Measurements from ENCODE around the gene TUBB2B. TPM values are rescaled to one million over a fixed set of nuclear protein-coding genes. Genes with fewer than 3 reads are reported as not detected.

TUBB2B gene
- total and polyA plus RNA-seq, 9 donors, result 0.67 to 3.6 (median 1.1) TPM

DNA sequence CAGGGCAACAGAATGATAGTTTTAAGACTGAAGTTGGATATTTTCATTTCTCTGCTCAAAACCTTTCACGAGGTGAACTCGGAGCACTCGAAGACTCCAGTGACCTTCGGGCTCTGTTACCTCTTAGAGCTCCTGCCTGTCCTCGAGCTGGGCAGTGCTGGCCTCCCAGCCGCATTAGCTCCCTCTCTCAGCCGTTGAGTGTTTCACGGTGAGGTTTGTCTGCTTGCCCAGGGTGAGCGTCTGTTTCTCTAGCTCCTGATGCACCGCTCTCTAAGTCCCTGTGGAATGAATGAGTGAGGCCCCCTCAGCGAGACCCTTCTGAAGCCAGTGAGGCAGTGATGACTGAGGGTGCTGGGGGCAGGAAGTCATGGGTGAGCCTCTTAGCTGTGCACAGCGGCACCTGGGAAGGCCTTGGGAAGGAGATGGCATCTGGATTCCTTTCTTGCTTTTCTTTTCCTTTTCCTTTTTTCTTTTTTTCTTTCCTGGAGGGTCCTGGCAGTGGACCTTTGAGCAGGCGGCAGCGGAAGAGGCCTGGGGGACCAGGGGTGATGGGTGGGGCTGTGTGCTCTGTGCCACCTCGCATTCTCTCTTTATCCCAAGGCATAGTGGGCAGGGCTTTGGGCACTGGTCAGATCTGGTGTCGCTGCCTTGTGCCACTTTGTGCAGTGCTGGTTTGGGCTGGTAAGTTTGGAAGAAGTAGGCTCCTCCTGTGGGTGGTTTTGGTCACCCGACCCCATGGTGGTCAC, 33.5 kb upstream of the TUBB2B start:
- peak in 1 of 5 donors; percentile 22 for DNase-seq
- no peak overlapping the region for H3K27ac ChIP-seq
- intact Hi-C loops (cut with DNase I), result no loop called here
- peak overlapping the region; percentile 58 for H3K4me3 ChIP-seq
- no peaks in the 10 kb centered on the region for H3K9me3 ChIP-seq
- H3K36me3 ChIP-seq, result no peaks in the 10 kb centered on the region
- peaks cover 14% of the 10 kb centered on the region for H3K4me1 ChIP-seq (ENCODE audit: insufficient read depth)
- no peak for TF ChIP-seq POLR2A (IDR thresholded peaks at IDR 0.05)
- no peak for TF ChIP-seq EP300 (IDR thresholded peaks at IDR 0.05)
- TF ChIP-seq, protein P1, sequence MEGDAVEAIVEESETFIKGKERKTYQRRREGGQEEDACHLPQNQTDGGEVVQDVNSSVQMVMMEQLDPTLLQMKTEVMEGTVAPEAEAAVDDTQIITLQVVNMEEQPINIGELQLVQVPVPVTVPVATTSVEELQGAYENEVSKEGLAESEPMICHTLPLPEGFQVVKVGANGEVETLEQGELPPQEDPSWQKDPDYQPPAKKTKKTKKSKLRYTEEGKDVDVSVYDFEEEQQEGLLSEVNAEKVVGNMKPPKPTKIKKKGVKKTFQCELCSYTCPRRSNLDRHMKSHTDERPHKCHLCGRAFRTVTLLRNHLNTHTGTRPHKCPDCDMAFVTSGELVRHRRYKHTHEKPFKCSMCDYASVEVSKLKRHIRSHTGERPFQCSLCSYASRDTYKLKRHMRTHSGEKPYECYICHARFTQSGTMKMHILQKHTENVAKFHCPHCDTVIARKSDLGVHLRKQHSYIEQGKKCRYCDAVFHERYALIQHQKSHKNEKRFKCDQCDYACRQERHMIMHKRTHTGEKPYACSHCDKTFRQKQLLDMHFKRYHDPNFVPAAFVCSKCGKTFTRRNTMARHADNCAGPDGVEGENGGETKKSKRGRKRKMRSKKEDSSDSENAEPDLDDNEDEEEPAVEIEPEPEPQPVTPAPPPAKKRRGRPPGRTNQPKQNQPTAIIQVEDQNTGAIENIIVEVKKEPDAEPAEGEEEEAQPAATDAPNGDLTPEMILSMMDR (IDR thresholded peaks at IDR 0.05), result no peak
- WGBS, 3 donors, result 58 to 65% (median 61%) methylated on average over 17 of the region's 17 CpGs
- H3K27me3 ChIP-seq, result no peaks in the 10 kb centered on the region

DNA sequence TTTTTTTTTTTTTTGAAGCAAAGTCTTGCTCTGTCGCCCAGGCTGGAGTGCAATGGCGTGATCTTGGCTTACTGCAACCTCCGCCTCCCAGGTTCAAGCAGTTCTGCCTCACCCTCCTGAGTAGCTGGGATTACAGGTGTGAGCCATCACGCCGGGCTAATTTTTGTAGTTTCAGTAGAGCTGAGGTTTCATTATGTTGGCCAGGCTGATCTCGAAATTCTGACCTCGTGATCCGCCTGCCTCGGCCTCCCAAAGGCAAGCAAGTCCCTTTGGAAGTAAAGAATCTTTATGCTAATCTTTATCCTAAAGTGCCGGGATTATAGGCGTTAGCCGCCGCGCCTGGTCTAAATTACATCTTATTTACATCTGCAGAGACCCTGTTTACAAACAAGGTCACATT, 32.8 kb upstream of the TUBB2B start:
- H3K9me3 ChIP-seq, result no peaks in the 10 kb centered on the region
- 79 to 83% (median 79%) methylated on average over 14 of the region's 14 CpGs for whole genome bisulfite sequencing, 3 donors
- no peak overlapping the region for H3K27ac ChIP-seq
- no peak for TF ChIP-seq EP300 (IDR thresholded peaks at IDR 0.05)
- TF ChIP-seq, protein P1 (IDR thresholded peaks at IDR 0.05), result no peak
- no peak for TF ChIP-seq POLR2A (IDR thresholded peaks at IDR 0.05)
- intact Hi-C loops (cut with DNase I), result no loop called here
- no peak for DNase-seq
- peak overlapping the region; percentile 58 for H3K4me3 ChIP-seq
- no peaks in the 10 kb centered on the region for H3K27me3 ChIP-seq
- H3K36me3 ChIP-seq, result no peaks in the 10 kb centered on the region
- H3K4me1 ChIP-seq (ENCODE audit: insufficient read depth), result peaks cover 14% of the 10 kb centered on the region

DNA sequence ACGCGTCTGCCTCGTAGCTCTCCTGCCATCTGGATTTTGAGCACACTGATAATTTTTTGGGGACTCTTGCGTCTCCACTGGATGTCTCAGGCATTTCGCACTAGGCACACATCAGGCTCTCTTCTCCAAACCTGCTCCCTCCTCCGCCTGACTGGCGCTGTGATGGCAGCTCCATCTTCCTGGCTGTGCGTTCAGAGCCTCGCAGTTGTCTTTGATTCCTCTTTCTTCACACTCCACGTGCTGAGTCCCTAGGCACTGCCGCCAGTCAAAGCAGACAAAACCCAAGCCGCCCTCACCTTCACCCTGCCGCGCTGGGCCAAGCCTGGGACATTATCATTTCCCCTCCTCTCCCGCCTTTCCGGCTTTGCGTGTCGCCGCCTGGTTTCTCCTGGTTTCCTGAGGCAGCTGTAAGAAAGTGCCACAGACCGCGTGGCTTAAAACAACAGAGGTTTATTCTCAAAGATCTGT, 32.1 kb upstream of the TUBB2B start:
- intact Hi-C loops (cut with DNase I), result loop anchor here in 1 of 4 donors (10.0 kb wide), 3 partner anchors 95 to 875 kb away; partner anchors contain the start of gene ECI2
- peak in 2 of 5 donors; percentile 41 to 46 for DNase-seq
- Histone ChIP-seq H3K27me3 (no peaks in the 10 kb centered on the region), H3K36me3 (no peaks in the 10 kb centered on the region), H3K4me3 (peak overlapping the region; percentile 58), H3K27ac (no peak overlapping the region), H3K9me3 (no peaks in the 10 kb centered on the region), H3K4me1 (ENCODE audit: insufficient read depth) (peaks cover 14% of the 10 kb centered on the region)
- TF ChIP-seq EP300 (IDR thresholded peaks at IDR 0.05), result no peak
- TF ChIP-seq, protein P1 (IDR thresholded peaks at IDR 0.05), result no peak
- no peak for TF ChIP-seq POLR2A (IDR thresholded peaks at IDR 0.05)
- WGBS, 3 donors, result 0 to 2% (median 1%) methylated on average over 21 of the region's 21 CpGs

- DNase-seq, result peak; percentile 94 to 98 (median 97)
- no peak for TF ChIP-seq EP300 (IDR thresholded peaks at IDR 0.05)
- TF ChIP-seq POLR2A (IDR thresholded peaks at IDR 0.05), result peak; percentile 32
- TF ChIP-seq, protein P1 (IDR thresholded peaks at IDR 0.05), result no peak
- Histone ChIP-seq H3K4me1 (ENCODE audit: insufficient read depth) (peaks cover 14% of the 10 kb centered on the region), H3K4me3 (peak within 1 kb of the TSS; percentile 58), H3K27ac (peak within 1 kb of the TSS; percentile 16 to 23), H3K9me3 (no peaks in the 10 kb centered on the region), H3K36me3 (no peaks in the 10 kb centered on the region), H3K27me3 (no peaks in the 10 kb centered on the region)
- 0 to 1% (median 1%) methylated on average over 62 to 80 of the region's 80 CpGs for WGBS, 3 donors
- intact Hi-C loops (cut with DNase I), result loop anchor here in 1 of 4 donors (10.0 kb wide), 3 partner anchors 94 to 876 kb away; partner anchors contain the start of gene ECI2
Observed at GRCh38 chr6:3258720-3259490, 31.5 kb upstream of the TUBB2B start, which contains the start of gene PSMG4. PSMG4 (plus strand) TSS chr6:3258947; CDS start chr6:3259023, 76 bp downstream.
